H9 (cell line): ENCODE results near the gene MYO3A. TPM values are rescaled to one million over a fixed set of nuclear protein-coding genes. Genes with fewer than 3 reads are reported as not detected.

ENCODE experiments used
- DNase-seq: peaks from one replicate; pipeline ENCODE4 v3.0.0-alpha.2; 2017
- H2AFZ ChIP-seq: one replicate; pipeline ENCODE4 v1.6.1; 2013; ENCODE audit warnings: mild to moderate bottlenecking, low read length, control low read depth, moderate library complexity
- H2AK5ac ChIP-seq: 2 replicates; pipeline ENCODE4 v1.6.1; 2013; ENCODE audit warnings: low read length, control low read depth, mixed read lengths; ENCODE audit not compliant: insufficient read length
- H2BK120ac ChIP-seq: one replicate; pipeline ENCODE4 v1.6.1; 2013; ENCODE audit warnings: low read depth, mild to moderate bottlenecking, low read length, control low read depth, inconsistent platforms; ENCODE audit not compliant: poor library complexity, severe bottlenecking
- H2BK12ac ChIP-seq: 2 replicates; pipeline ENCODE4 v1.6.1; 2013; ENCODE audit warnings: low read length, control low read depth, mixed read lengths, low read depth; ENCODE audit not compliant: insufficient read length
- H2BK15ac ChIP-seq: 2 replicates; pipeline ENCODE4 v1.6.1; 2013; ENCODE audit warnings: low read depth, low read length, control low read depth
- H2BK20ac ChIP-seq: one replicate; pipeline ENCODE4 v1.6.1; 2013; ENCODE audit warnings: low read depth, mild to moderate bottlenecking, low read length, control low read depth, inconsistent platforms; ENCODE audit not compliant: poor library complexity, severe bottlenecking
- H2BK5ac ChIP-seq: 2 replicates; pipeline ENCODE4 v1.6.1; 2013; ENCODE audit warnings: low read length, control low read depth, mixed read lengths; ENCODE audit not compliant: insufficient read length
- H3K14ac ChIP-seq: 2 replicates; pipeline ENCODE4 v1.6.1; 2013; ENCODE audit warnings: low read length, control low read depth; ENCODE audit not compliant: insufficient read depth
- H3K18ac ChIP-seq: 2 replicates; pipeline ENCODE4 v1.6.1; 2013; ENCODE audit warnings: low read depth, mild to moderate bottlenecking, mixed read lengths, low read length, control low read depth; ENCODE audit not compliant: insufficient read length
- H3K23ac ChIP-seq: 2 replicates; pipeline ENCODE4 v1.6.1; 2013; ENCODE audit warnings: low read length, control low read depth, mixed read lengths, low read depth; ENCODE audit not compliant: insufficient read length
- H3K23me2 ChIP-seq: 2 replicates; pipeline ENCODE4 v1.6.1; 2013; ENCODE audit warnings: low read depth, mild to moderate bottlenecking, mixed read lengths, low read length, control low read depth; ENCODE audit not compliant: insufficient read length, poor library complexity, severe bottlenecking
- H3K27ac ChIP-seq: 2 replicates; pipeline ENCODE4 v1.5.1; 2013; ENCODE audit warnings: low read length, control low read depth, mixed read lengths, low read depth; ENCODE audit not compliant: insufficient read length
- H3K27me3 ChIP-seq: 2 replicates; pipeline ENCODE4 v1.6.1; 2013; ENCODE audit warnings: low read length, control low read depth, inconsistent platforms; ENCODE audit not compliant: insufficient read depth
- H3K4ac ChIP-seq: 2 replicates; pipeline ENCODE4 v1.6.1; 2013; ENCODE audit warnings: low read depth, mild to moderate bottlenecking, control low read depth, inconsistent platforms, low read length, moderate library complexity
- H3K4me1 ChIP-seq: 2 replicates; pipeline ENCODE4 v1.6.1; 2013; ENCODE audit warnings: low read length, control low read depth, inconsistent platforms; ENCODE audit not compliant: insufficient read depth
- H3K4me2 ChIP-seq: 2 replicates; pipeline ENCODE4 v1.6.1; 2013; ENCODE audit warnings: low read length, control low read depth, mixed read lengths; ENCODE audit not compliant: insufficient read length, insufficient read depth
- H3K56ac ChIP-seq: 2 replicates; pipeline ENCODE4 v1.6.1; 2013; ENCODE audit warnings: low read depth, mild to moderate bottlenecking, mixed read lengths, low read length, control low read depth; ENCODE audit not compliant: insufficient read length
- H3K79me1 ChIP-seq: 2 replicates; pipeline ENCODE4 v1.6.1; 2013; ENCODE audit warnings: low read depth, mild to moderate bottlenecking, moderate library complexity, low read length, control low read depth, inconsistent platforms; ENCODE audit not compliant: insufficient read depth, poor library complexity, severe bottlenecking
- H3K79me2 ChIP-seq: 2 replicates; pipeline ENCODE4 v1.6.1; 2013; ENCODE audit warnings: low read length, control low read depth, inconsistent platforms; ENCODE audit not compliant: insufficient read depth
- H3K9ac ChIP-seq: 2 replicates; pipeline ENCODE4 v1.6.1; 2013; ENCODE audit warnings: low read length, control low read depth, mixed read lengths; ENCODE audit not compliant: insufficient read length; ENCODE audit errors: extremely low read depth
- H3K9me3 ChIP-seq: one replicate; pipeline ENCODE4 v1.6.1; 2013; ENCODE audit warnings: low read depth, low read length, inconsistent platforms; ENCODE audit not compliant: control insufficient read depth
- H3T11ph ChIP-seq: one replicate; pipeline ENCODE4 v1.6.1; 2013; ENCODE audit warnings: mild to moderate bottlenecking, low read length, control low read depth, inconsistent platforms
- H4K20me1 ChIP-seq: one replicate; pipeline ENCODE4 v1.6.1; 2013; ENCODE audit not compliant: control insufficient read depth, insufficient read length, insufficient read depth
- H4K5ac ChIP-seq: 2 replicates; pipeline ENCODE4 v1.6.1; 2013; ENCODE audit warnings: low read depth, mild to moderate bottlenecking, mixed read lengths, low read length, control low read depth; ENCODE audit not compliant: insufficient read length
- H4K8ac ChIP-seq: replicated peaks from 2 replicates; pipeline ENCODE4 v1.6.1; 2013; ENCODE audit warnings: low read length, control low read depth, mixed read lengths, low read depth; ENCODE audit not compliant: insufficient read length
- H4K91ac ChIP-seq: 2 replicates; pipeline ENCODE4 v1.6.1; 2013; ENCODE audit warnings: low read depth, mild to moderate bottlenecking, moderate library complexity, mixed read lengths, low read length, control low read depth; ENCODE audit not compliant: insufficient read length
- H3K27ac Mint-ChIP-seq, 3 experiments: 2 replicates in 2 of 3; 3 replicates in 1 of 3; pipeline ENCODE4 v1.8.0; 2020 to 2021; ENCODE audit warnings: mixed read lengths in 3 of 3, mild to moderate bottlenecking in 1 of 3, moderate library complexity in 1 of 3
- H3K27me3 Mint-ChIP-seq: 2 replicates; pipeline ENCODE4 v1.8.0; 2021; ENCODE audit warnings: low read depth, mild to moderate bottlenecking, moderate library complexity, mixed read lengths
- H3K36me3 Mint-ChIP-seq, 3 experiments: 2 replicates in 2 of 3; 3 replicates in 1 of 3; pipeline ENCODE4 v1.8.0; 2020 to 2021; ENCODE audit warnings: low read depth in 3 of 3, mixed read lengths in 3 of 3; ENCODE audit not compliant: insufficient read depth in 1 of 3
- H3K4me1 Mint-ChIP-seq, 2 experiments: 2 replicates each; pipeline ENCODE4 v1.8.0; 2020; ENCODE audit warnings: mixed read lengths in 2 of 2
- H3K4me3 Mint-ChIP-seq, 2 experiments: 2 replicates in 1 of 2; 3 replicates in 1 of 2; pipeline ENCODE4 v1.8.0; 2020 to 2021; ENCODE audit warnings: mild to moderate bottlenecking in 2 of 2, mixed read lengths in 2 of 2, moderate library complexity in 1 of 2
- H3K9me3 Mint-ChIP-seq, 2 experiments: 2 replicates in 1 of 2; 3 replicates in 1 of 2; pipeline ENCODE4 v1.8.0; 2020; ENCODE audit warnings: mild to moderate bottlenecking in 2 of 2, mixed read lengths in 2 of 2, moderate library complexity in 1 of 2
- CTCF ChIP-seq: fragments of 200-600 bp; sonication (generic); conservative IDR thresholded peaks from 3 replicates; pipeline ENCODE4 v1.8.0; 2021; ENCODE audit warnings: antibody characterized with exemption, mild to moderate bottlenecking
- WGBS: extraction: QIAGEN DNeasy Blood & Tissue Kit; methylation state at CpG from one replicate; pipeline ENCODE4 v1.1.7; 2013; ENCODE audit warnings: missing lambda C conversion rate, low lambda C conversion rate, mixed read lengths; ENCODE audit not compliant: insufficient read length; ENCODE audit errors: extremely low coverage; 5-methylcytosine and 5-hydroxymethylcytosine counted together
- total RNA-seq: library from RNA; stranded (reverse); gene quantifications from 2 replicates; pipeline ENCODE4 v1.2.1, GENCODE V29; 2021

The MYO3A gene
- total RNA-seq, 1 experiment from 2014 or later, result 4.3 TPM

- no peak overlapping the region for H2BK120ac ChIP-seq
- DNase-seq, result peak; percentile 58
- H3T11ph ChIP-seq, result no peak overlapping the region
- H3K27ac ChIP-seq, result no peak overlapping the region
- peaks cover under 1 to 5% of the 10 kb centered on the region in 2 experiments; a peak in 2 of 5 replicates for H3K9me3 Mint-ChIP-seq
- no peak overlapping the region for H4K8ac ChIP-seq
- H3K9me3 ChIP-seq, result no peaks in the 10 kb centered on the region
- H3K4me1 Mint-ChIP-seq, result peaks cover 52 to 56% of the 10 kb centered on the region in 2 experiments
- no peaks in the 10 kb centered on the region; a peak in 1 of 7 replicates for H3K36me3 Mint-ChIP-seq
- no peaks in the 10 kb centered on the region for H4K20me1 ChIP-seq
- H2AK5ac ChIP-seq, result no peak overlapping the region
- peaks cover 63% of the 10 kb centered on the region for H3K27me3 ChIP-seq
- H3K79me1 ChIP-seq, result no peaks in the 10 kb centered on the region
- no peak overlapping the region for H3K4ac ChIP-seq
- no peak overlapping the region for H2BK5ac ChIP-seq
- TF ChIP-seq CTCF, result no peak
- peak overlapping the region; percentile 57 for H3K4me2 ChIP-seq
- no peak overlapping the region for H3K56ac ChIP-seq
- no peak overlapping the region for H3K9ac ChIP-seq
- no peak overlapping the region for H4K5ac ChIP-seq
- no peaks in the 10 kb centered on the region for H3K79me2 ChIP-seq
- H2BK12ac ChIP-seq, result no peak overlapping the region
- peaks cover 39% of the 10 kb centered on the region for H3K27me3 Mint-ChIP-seq
- H4K91ac ChIP-seq, result no peak overlapping the region
- no peak overlapping the region for H3K23ac ChIP-seq
- peak overlapping the region in 1 of 2 experiments; percentile 83; a peak in 3 of 5 replicates for H3K4me3 Mint-ChIP-seq
- no peak overlapping the region for H2BK15ac ChIP-seq
- peak overlapping the region in 1 of 3 experiments; percentile 51; a peak in 1 of 7 replicates for H3K27ac Mint-ChIP-seq
- no peak overlapping the region for H2BK20ac ChIP-seq
- H3K18ac ChIP-seq, result no peak overlapping the region
- no peak overlapping the region for H3K14ac ChIP-seq
- no peak overlapping the region for H2AFZ ChIP-seq
- WGBS, result no CpG with 5 or more reads among the region's 11 CpGs
- peaks cover 40% of the 10 kb centered on the region for H3K23me2 ChIP-seq
- H3K4me1 ChIP-seq, result peaks cover 7% of the 10 kb centered on the region; the same call in 1 of the 2 replicates
These were observed 279.2 kb downstream of the MYO3A start for GRCh38 chr10:26213157-26213800.
